GM08714 (cell line): ENCODE measurements around the gene PIH1D1.

ENCODE experiments used
- H3K4me3 ChIP-seq: fragments of 200-500 bp; sonication (Bioruptor generic); 2 replicates; pipeline ENCODE4 v1.5.1; 2014; ENCODE audit warnings: mild to moderate bottlenecking, low read length, inconsistent platforms
- ZNF274 ChIP-seq: IDR thresholded peaks from 2 replicates; pipeline ENCODE4 v1.6.1; 2012; ENCODE audit warnings: mild to moderate bottlenecking, low read depth, low read length

PIH1D1 gene

GRCh38 chr19:49415810-49416200, 35.8 kb downstream of the PIH1D1 start:
- H3K4me3 ChIP-seq = no peak overlapping the region
- no peak for TF ChIP-seq ZNF274

GRCh38 chr19:49415102-49415809, 36.4 kb downstream of the PIH1D1 start:
- no peak overlapping the region for H3K4me3 ChIP-seq
- no peak for TF ChIP-seq ZNF274

- H3K4me3 ChIP-seq = no peak overlapping the region
- TF ChIP-seq ZNF274 = no peak
These were observed 37.4 kb downstream of the PIH1D1 start for GRCh38 chr19:49414256-49414655.

- H3K4me3 ChIP-seq = no peak overlapping the region
- TF ChIP-seq ZNF274 = no peak
These were observed 38.3 kb downstream of the PIH1D1 start for GRCh38 chr19:49413348-49413747.

GRCh38 chr19:49411681-49412326, 39.8 kb downstream of the PIH1D1 start:
- TF ChIP-seq ZNF274 = no peak
- no peak overlapping the region for H3K4me3 ChIP-seq

- no peak overlapping the region for H3K4me3 ChIP-seq
- TF ChIP-seq ZNF274 = no peak
These were observed 42.1 kb downstream of the PIH1D1 start for GRCh38 chr19:49409441-49410029.

GRCh38 chr19:49408816-49409440, 42.7 kb downstream of the PIH1D1 start:
- H3K4me3 ChIP-seq = no peak overlapping the region
- no peak for TF ChIP-seq ZNF274

- no peak for TF ChIP-seq ZNF274
- no peak overlapping the region for H3K4me3 ChIP-seq
These were observed 44.1 kb downstream of the PIH1D1 start for GRCh38 chr19:49407482-49408015.

GRCh38 chr19:49407079-49407478, 44.5 kb downstream of the PIH1D1 start:
- no peak overlapping the region for H3K4me3 ChIP-seq
- TF ChIP-seq ZNF274 = no peak

GRCh38 chr19:49403404-49404187, 48.0 kb downstream of the PIH1D1 start:
- no peak overlapping the region for H3K4me3 ChIP-seq
- TF ChIP-seq ZNF274 = no peak

GRCh38 chr19:49400029-49400428, 51.6 kb downstream of the PIH1D1 start:
- no peak for TF ChIP-seq ZNF274
- no peak overlapping the region for H3K4me3 ChIP-seq

GRCh38 chr19:49398931-49399330, 52.7 kb downstream of the PIH1D1 start:
- TF ChIP-seq ZNF274 = no peak
- H3K4me3 ChIP-seq = no peak overlapping the region

GRCh38 chr19:49398001-49398615, 53.5 kb downstream of the PIH1D1 start:
- no peak overlapping the region for H3K4me3 ChIP-seq
- TF ChIP-seq ZNF274 = no peak
